Measurements from ENCODE around the gene TMPRSS9.
A peak's percentile ranks its signal among the peaks of the same experiment; 100 is the strongest.

The TMPRSS9 gene

DNA sequence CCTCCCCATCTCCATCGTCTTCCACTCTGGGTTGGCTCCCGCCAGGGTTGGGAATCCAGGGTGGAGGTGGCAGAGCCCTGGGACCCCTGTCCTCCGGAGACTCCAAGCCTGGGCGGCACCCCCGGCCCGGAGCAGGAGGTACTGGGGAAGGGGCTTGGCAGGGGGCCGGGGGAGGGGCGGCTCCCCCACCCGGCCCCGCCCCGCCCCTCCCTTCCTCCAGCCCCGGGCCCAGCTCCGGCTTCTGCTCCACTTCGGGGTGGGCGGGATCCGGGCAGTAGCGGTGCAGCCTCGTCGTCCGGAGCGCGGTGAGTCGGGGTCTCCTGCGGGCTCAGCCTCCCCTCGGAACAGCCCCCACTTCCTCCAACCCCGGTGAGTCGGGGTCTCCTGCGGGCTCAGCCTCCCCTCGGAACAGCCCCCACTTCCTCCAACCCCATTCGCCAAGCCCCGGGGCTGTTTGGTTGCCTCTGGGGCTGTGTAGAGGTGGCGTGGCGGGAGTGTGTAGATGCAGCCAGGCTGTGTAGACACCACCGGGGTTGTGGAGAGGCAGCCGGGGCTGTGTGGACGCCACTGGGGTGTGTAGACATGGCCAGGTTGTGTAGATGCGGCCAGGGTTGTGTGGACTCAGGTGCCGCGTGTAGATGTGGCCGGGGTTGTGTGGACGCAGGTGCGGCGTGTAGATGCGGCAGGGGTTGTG, at the start of gene TMPRSS9:
TMPRSS9 (plus strand) TSS at position 274 of the 694 bp plus-strand sequence. CDS start 29,521 bp downstream, outside the sequence.
- no peak for DNase-seq

DNA sequence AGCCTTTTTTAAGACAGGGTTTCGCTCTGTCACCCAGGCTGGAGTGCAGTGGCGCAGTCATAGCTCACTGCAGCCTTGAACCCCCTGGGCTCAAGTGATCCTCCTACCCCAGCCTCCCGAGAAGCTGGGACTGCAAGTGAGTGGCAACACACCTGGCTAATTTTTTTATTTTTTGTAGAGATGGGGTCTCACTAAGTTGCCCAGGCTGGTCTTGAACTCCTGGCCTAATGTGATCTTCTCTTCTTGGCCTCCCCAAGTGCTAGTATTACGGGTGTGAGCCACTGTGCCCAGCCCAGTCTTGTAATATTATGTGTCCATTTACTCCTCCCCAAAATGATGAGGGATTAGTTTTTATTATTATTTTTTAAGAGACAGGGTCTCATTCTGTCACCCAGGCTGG, 49.0 kb upstream of the TMPRSS9 start:
- no peak for DNase-seq

DNA sequence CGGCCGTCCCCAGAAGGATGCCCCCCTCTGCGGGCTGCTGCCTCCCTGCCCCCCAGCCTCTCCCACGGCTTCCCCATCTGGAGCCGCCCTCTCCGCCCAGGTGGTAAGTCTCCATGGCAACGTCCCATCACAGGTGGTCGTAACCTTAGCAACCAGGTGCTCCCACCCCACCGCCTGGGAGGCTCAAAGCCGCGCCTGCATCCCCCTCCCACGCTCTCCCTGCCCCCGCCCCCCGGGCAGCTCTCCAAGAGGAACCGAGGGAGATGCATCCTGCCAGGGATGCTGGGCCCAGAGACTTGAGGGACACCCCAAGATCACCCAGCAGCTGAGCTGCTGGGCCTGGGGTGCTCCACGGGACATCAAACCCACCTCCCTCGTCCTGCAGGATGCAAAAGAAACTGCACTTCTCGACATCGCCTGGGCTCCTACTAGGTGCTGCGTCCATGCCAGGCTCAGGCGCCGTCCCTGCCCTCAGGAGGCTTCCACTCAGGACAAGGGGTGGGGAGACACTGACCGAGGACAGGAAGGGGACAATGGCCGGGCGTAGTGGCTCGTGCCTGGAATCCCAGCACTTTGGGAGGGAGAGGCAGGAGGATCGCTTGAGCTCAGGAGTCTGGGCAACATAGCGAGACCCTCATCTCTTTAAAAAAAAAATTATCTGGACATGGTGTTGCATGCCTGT, 47.1 kb upstream of the TMPRSS9 start:
- DNase-seq: no peak

DNA sequence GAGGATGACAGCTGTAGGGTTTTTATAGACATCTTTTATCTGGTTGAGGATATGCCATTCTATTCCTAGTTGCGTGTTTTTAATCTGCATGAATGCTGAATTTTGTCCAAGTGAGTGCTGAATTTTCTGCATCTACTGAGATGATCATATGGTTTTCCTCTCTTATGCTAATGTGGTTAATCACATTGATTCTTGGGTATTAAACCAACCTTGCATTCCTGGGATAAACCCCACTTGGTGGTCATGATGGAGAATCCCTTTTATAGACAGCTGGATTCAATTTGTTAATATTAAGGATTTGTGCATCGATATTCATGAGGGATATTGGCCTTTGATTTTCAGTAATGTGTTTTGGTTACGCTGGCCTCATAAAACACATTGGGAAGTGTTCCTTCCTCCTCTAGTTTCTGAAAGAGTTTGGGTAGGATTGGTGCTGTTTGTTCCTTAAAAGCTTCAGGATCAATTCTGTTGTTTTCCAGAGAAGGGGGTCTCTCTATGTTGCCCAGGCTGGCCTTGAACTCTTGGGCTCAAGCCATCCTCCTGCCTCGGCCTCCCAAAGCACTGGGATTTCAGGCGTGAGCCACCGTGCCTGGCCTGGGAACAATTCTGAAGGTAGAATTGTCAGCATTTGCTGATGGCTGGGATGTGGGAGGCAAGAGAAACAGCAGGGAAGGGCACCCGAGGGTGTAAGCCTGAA, 44.8 kb upstream of the TMPRSS9 start:
- DNase-seq: no peak

DNA sequence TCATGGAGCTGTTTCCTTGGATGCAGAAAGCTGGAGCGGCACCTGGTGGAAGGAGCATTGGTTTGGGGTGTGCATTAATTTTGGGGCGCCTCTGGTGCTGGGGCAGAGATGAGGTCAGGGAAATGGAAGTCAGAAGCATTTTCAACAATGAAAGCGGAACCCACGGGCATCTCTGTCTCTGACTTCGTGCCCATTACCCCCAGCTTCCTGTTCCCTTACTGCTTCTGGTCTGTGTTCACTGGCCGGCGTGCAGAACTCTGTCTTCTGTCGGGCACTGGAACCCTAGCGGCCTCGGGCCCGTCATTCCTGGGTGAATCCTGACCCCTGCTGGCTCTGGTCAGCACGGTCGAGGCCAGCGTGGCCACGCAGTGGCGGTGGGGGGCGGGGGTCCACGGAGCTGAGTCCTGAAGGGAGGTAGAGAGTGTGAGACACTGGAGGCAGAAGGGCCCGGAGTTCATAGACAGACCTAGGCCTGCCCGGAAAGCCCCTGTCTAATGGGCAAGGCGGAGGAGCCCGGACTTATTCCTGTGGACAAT, 44.2 kb upstream of the TMPRSS9 start:
- no peak for DNase-seq

DNA sequence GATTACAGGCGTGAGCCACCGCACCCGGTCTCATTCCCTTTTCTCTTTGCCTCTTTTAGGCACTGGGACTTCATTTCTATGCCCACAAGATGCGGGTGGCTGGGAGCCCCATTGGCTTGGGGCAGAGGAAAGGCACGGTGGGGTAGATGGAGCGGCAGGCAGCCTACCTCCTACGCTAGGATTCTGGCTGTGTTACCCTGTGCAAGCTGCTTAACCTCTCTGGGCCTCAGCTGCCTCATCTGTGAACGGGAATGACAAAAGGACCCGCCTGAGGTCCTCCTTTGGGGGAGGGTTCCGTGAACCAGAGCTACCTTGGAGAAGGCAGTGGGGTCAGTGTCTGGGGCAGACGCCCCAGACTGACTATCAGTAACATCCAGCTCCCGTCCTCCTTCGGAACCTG, 42.8 kb upstream of the TMPRSS9 start:
- no peak for DNase-seq

DNA sequence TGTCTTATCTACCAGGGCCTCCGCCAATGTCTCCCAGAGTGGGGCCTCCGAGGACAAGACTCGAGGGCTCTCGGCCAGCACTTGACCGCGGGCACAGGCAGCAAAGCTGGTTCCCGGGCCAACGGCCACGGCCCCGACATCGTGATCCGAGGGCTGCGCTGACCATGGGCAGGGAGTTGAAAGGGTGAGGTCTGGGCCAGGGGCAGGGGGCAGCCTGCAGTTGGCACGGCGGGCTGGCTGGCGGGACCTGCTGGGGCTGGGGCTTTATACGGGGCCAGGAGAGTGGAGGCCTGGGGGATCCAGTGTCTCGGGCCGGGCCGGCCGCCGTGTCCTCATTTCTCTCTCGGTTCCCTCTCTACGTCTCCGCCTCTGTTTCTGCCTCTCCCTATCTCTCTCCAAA, 42.3 kb upstream of the TMPRSS9 start:
- DNase-seq: no peak

DNA sequence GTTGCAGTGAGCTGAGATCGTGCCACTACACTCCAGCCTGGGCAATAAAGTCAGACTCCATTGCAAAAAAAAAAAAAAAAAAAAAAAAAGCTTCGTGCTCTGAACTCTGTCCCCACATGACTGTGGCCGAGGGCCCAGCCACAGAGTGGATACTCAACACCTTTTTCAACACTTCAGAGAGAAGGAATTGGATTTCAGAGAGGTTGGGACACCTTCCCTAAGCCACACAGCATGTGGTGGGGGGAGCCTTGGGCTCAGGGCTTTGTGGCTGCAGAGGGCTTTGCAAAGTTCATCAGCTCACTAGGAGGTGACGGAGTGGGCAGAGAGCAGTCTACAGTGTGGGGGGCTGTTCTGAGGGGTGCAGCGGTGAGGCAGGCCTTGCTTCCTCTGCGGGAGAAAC, 41.1 kb upstream of the TMPRSS9 start:
- no peak for DNase-seq

DNA sequence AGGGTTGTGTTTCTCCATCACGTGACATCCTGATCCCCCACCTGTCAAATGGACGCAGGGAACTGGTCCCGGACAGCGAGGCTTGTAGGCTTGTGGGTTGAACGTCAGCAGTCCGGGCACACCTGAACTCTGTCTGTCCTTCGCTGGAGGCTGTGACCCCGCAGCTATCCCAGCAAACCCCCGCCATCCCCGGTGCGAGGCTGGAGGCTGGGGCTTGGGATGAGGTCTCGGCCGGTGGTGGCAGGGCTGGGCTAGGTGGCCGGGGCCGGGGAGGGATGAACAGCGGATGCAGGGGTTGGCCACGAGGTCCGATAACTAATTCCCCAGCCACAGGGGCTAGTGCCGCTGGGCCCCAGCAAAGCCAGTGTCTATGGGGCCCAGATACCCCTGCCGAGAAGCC, 40.5 kb upstream of the TMPRSS9 start:
- DNase-seq: no peak

DNA sequence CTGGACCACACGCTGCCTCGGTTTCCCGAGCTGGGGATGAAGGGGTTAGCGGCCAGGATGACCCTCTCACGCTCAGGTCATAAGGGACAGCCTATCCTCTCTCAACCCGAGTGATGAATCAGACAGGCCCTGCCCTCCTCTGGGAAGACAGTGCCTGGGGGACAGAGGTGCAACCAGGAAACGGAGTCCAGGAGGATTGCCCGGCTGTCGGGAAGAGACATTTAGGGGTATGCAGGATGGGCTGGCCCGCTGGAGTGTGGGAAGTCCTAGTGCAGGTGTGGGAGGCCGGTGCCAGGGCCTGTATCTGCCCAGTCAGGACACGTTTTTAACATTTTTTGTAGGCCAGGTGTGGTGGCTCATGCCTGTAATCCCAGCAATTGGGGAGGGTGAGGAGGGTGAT, 40.0 kb upstream of the TMPRSS9 start:
- DNase-seq: no peak

DNA sequence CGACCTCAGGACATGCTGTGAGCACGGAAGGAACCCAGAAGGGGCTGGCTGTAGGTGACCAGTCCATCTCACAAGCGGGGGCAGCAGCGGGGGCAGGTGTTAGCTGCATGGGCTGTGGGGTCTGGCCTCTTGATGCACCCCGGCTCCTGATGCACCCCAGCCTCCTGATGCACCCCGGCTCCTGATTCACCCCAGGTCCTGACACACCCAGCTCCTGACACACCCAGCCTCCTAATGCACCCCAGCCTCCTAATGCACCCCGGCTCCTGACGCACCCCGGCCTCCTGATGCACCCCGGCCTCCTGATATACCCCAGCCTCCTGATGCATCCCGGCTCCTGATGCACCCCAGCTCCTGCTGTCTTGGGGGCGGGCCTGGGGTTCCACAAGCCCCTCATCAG, 39.1 kb upstream of the TMPRSS9 start:
- DNase-seq: no peak

DNA sequence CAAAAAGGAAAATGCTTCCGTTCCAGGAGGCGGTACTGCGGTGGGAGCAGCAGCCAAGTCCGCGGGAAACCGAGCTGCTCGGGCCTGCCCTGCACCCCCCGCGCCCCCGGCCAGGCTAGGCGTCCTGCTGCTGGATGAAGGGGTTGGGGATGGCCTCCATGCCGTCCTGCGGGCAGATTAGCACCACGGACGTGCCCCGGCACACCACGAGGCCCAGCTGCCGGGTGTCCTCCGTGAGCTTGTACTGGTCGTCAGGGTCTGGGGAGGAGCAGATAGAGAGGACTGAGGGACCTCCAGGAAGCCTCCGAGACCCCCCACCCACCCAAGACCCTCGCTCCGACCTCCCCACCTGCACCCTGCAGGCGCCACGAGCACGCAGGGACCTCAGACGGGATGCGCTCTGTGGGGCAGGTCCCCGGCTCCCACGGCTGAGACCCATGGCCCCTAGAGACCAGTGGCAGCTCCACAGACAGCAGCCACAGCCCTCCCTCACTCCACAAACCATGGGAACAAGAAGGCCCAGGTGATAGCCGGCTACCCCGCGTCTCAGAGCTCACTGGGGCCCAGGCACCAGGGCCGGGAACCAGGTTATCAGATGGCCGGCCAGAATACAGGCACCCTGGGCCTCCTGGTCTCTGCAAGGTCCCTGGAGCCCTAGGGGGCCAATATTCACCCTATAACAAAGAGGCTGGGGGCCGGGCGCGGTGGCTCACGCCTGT, 38.3 kb upstream of the TMPRSS9 start:
- DNase-seq: no peak

DNA sequence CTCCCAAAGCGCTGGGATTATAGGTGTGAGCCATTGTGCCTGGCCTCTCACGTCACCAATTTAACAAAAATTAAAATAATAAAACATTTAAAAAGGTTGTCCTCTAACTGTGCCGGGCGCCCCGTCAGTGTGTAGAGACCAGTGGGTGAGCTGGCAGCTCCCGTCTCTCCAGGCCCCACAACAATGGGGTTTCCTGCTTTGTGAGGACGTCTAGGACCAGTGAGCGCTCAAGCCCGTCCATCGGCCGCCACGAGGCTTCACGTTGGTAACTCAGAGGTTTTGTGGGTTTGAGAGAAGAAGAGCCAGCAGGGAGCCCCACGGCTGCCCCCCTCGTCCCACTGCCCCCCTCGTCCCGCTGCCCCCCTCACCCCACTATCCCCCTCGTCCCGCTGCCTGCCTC, 36.4 kb upstream of the TMPRSS9 start:
- no peak for DNase-seq

DNA sequence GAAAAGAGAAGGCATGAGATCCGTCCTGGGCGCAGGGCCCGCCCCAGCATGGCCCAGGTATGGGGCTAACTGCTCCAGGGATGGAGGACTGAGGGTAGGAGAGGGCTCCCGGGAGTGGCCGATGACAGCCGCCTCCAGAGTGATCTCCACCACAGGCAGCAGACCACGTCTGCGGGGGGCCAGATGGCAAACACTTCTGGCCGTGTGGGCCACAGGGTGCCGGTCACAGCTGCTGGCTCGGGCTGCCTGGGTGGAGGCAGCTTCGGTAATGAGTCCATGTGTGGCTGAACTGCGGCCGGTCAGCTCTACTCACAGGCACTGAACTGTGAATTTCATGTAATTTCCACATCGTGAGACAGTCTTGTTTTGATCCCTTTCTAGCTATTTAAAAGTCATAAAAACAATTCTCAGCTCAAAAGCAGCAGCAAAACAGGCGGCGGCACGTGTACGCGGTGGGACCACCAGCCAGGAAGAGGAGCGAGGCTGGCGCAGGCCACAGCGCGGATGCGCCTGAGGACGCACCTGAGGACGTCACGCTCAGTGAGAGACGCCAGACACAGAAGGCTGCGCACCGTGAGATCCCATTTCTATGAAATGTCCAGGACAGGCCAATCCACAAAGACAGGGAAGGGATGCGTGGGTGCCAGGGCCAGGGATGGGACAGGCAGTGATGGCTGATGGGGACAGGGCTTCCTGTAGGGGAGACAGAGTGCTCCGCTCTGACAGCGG, 35.7 kb upstream of the TMPRSS9 start:
- no peak for DNase-seq

DNA sequence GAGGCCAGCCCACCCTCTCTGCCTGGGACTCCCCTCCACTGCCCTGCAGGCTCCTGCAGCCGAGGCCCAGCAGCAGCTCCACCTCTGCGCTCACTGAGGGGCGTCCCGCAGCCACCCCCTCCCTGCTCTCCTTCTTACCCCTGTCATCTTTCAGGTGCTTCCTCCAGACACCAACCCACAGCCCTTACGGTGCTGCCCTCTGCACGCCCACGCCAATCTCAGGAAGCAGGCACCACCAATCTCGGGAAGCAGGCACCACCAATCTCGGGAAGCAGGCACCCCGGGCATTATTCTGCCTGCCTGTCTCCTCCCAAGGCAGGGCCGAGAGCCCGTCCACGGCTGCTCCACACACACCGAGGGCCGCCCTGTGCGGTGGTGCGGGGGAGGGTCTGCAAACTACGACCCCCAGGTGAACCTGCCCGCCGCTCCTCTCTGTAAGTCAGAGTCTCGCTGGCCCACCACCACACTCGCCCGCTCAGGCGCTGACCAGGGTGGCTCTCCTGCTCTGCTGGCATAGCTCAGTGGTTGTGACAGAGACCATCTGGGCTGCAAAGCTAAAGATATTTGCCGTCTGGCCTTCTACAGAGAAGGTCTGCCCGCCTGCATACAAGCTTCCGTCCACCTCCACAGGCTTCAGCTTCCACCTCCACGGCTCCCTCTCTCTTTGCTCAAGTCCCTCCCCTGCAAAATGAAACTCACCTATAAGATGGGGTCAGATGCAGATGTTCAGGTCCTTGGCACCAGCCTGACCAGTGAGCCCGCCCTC, 34.6 kb upstream of the TMPRSS9 start:
- DNase-seq: no peak

DNA sequence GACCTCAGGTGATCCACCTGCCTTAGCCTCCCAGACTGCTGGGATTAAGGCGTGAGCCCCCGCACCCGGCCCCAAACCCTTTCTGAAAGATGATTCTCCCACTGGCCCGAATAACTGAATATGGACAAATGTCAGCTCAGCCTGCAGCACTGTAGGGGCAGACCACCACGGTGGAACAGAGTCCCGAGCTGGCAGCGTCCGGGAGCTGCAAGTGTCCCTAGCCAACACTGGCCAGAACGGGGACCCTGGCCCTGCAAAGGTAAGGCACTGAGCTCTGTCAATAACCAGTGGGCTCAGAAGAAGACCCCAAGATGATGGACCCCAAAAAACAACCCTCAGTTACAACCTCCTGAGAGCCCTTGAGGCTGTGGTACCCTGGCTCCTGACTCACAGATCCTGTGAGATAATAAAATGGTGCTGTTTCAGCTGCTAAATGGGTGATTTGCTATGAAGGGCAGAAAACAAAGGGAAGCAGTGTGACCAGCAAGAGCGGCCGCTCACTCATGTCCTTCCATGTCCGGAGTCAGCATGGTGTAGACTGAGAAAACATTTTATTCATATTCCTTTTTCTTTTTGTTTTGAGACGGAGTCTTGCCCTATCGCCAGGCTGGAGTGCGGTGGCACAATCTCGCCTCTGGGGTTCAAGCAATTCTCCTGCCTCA, 33.2 kb upstream of the TMPRSS9 start:
- no peak for DNase-seq

DNA sequence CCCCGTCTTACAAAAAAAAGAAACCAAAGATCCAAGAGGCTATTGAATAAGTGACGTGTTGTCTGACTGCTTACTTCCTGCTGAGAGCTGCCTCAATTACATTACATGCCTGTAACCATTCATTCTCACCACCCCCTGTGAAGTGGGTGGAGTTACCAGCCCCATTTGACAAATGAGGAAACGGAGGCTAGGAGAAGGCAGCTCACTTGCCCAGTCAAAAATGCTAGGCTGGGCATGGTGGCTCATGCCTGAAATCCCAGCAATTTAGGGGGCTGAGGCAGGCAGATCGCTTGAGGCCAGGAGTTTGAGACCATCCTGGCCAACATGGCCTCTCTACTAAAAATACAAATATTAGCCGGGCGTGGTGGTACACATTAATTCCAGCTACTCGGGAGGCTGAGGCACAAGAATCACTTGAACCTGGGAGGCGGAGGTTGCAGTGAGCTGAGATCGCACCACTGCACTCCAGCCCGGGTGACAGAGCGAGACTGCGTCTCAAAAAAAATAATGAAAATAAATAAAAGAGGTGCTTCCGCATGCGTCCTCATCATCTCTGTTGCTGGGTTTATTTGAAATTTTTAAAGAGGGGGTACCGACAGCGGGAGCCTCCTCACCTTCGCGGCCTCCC, 32.2 kb upstream of the TMPRSS9 start:
- no peak for DNase-seq

DNA sequence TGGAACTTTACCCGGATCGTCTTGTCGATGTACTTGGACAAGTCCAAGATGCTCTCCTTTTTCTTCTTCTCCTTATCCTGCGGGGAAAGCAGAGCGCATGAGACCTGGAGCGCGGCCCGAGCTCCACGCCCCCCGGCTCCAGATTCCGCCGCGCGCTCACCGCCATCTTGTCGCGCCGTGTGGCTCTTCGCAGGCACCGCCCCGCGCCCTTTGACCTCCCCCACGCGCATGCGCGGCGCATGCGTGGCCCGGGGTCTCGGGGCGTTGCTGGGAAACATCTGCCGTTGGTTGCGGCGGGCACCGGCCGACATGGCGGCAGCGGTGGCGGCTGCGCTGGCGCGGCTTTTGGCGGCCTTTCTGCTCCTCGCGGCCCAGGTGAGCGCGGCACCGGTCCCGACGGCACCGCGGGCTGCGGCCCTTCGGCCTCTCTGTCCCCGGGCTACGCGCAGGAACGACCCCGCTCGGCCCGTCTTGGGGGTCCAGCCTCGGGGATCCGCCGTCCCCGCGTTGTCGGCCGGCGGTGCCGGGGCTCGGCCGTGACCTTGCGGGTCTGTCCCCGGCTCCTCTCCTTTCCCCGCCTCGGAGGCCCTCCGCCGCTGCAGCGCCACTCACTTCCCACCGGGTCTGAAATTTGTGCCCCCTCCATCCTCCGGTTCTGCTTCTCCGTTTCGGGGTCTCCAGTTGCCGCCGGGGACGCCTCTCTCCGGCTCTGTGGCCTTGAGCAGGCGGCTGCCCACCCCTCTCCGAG, 31.5 kb upstream of the TMPRSS9 start, which contains the start of the genes LSM7 and SPPL2B:
LSM7 (minus strand) TSS at position 186 of the 748 bp plus-strand sequence; CDS start at position 166, 20 bp downstream.
SPPL2B (plus strand) TSS at position 284 of the 748 bp plus-strand sequence; CDS start at position 310, 26 bp downstream.
- DNase-seq: peak; percentile 69

DNA sequence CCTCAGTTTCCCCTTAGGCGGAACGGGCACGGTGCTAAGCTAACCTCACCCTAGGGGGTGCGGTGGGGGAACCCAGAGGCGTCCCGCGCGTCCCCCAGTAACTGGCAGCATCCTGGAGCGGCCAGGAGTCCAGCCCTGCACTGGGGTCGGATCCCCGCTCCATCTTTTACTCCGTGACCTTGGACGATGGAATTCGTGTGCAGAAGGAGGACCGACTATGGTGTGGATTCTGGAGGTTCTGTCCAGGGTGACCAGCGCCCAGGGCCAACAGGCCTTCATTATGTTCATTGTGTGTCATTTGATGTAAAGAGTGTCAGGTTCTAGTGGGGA, 31.0 kb upstream of the TMPRSS9 start:
- no peak for DNase-seq

DNA sequence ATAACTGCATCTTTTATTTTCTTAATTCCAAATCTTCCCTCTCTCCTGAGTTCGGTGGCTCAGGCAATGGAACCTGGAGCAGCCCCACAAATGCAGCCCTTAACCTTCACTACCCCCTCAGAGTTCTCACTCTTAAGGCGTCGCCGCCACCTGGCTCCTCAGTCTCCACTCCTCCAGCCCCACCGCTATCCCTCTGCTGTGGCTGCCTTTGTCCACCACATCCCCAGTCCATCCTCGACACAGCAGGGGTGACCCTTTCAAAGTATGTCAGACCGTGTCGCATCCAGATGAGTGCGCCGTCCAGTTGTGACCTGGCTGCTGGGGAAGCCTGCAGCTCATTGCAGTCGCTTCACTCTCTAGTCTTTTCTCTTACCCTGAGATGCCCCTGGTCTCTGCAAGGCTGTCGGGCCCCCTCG, 30.6 kb upstream of the TMPRSS9 start:
- DNase-seq: no peak

Data from cortex of kidney (tissue), 1 donor.